Measurements from ENCODE around the gene RNPEP.

DNA sequence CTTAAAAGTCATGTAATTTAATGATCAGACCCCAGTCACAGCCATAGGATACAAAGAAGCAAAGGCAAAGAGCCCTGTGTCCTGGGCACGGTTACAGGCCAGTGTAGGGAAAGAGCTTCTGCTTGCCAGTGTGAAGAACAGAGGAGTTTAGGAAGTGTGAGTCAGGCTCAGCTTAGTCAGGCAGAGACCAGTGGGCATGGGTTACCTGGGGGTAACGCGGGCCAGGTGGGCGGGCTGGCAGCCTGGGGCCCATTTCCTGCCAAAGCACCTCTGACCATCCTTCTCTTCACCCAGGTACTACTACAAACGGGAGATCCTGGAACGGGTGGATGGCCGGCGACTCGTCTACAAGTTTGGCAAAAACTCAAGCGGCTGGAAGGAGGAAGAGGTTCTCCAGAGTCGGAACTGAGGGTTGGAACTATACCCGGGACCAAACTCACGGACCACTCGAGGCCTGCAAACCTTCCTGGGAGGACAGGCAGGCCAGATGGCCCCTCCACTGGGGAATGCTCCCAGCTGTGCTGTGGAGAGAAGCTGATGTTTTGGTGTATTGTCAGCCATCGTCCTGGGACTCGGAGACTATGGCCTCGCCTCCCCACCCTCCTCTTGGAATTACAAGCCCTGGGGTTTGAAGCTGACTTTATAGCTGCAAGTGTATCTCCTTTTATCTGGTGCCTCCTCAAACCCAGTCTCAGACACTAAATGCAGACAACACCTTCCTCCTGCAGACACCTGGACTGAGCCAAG, 32.6 kb downstream of the RNPEP start:
- TF ChIP-seq RCOR1 (IDR thresholded peaks at IDR 0.05; ENCODE audit: low read length) (no peak), SMC3 (IDR thresholded peaks at IDR 0.05; ENCODE audit: low read depth, low read length) (no peak), CTCF (IDR thresholded peaks at IDR 0.05) (no peak), MXI1 (IDR thresholded peaks at IDR 0.05; ENCODE audit: low read depth, low read length) (no peak)
- TF ChIP-seq, protein P1, sequence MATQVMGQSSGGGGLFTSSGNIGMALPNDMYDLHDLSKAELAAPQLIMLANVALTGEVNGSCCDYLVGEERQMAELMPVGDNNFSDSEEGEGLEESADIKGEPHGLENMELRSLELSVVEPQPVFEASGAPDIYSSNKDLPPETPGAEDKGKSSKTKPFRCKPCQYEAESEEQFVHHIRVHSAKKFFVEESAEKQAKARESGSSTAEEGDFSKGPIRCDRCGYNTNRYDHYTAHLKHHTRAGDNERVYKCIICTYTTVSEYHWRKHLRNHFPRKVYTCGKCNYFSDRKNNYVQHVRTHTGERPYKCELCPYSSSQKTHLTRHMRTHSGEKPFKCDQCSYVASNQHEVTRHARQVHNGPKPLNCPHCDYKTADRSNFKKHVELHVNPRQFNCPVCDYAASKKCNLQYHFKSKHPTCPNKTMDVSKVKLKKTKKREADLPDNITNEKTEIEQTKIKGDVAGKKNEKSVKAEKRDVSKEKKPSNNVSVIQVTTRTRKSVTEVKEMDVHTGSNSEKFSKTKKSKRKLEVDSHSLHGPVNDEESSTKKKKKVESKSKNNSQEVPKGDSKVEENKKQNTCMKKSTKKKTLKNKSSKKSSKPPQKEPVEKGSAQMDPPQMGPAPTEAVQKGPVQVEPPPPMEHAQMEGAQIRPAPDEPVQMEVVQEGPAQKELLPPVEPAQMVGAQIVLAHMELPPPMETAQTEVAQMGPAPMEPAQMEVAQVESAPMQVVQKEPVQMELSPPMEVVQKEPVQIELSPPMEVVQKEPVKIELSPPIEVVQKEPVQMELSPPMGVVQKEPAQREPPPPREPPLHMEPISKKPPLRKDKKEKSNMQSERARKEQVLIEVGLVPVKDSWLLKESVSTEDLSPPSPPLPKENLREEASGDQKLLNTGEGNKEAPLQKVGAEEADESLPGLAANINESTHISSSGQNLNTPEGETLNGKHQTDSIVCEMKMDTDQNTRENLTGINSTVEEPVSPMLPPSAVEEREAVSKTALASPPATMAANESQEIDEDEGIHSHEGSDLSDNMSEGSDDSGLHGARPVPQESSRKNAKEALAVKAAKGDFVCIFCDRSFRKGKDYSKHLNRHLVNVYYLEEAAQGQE (IDR thresholded peaks at IDR 0.05; ENCODE audit: low read depth, low read length), result no peak

Measured in SK-N-SH (cell line).